IMR-90 (cell line): ENCODE measurements around the gene DALRD3. TPM values are rescaled to one million over a fixed set of nuclear protein-coding genes. Genes with fewer than 3 reads are reported as not detected.

ENCODE experiments used
- ATAC-seq: fragments of 200-7000 bp; cut with Tn5 transposase; 2 replicates; pipeline ENCODE4 v1.9.1; 2020; ENCODE audit warnings: low read depth, mild to moderate bottlenecking, moderate library complexity
- BruUV-seq: library from RNA; stranded (reverse); fragments of 400-500 nt; replicated peaks from 2 replicates; lab custom pipeline; 2021; lab: Mats Ljungman, UMichigan
- CTCF ChIA-PET: fragments of 300-600 bp; formaldehyde crosslinking; extraction: SDS; loops from one replicate; lab custom pipeline; 2021; ENCODE audit warnings: antibody characterized with exemption; lab: Yijun Ruan, JAX
- POLR2A ChIA-PET: fragments of 300-600 bp; sonication (Branson Sonifier 250); formaldehyde crosslinking; loops from one replicate; lab custom pipeline; 2022; ENCODE audit warnings: antibody characterized with exemption; ENCODE audit not compliant: unreplicated experiment; lab: Charles Lee
- DNase-seq: peaks from one replicate; pipeline ENCODE4 v3.0.0; 2013
- H2AFZ ChIP-seq: replicated peaks from 2 replicates; pipeline ENCODE3; 2013; ENCODE audit warnings: low read length, mild to moderate bottlenecking; ENCODE audit not compliant: poor library complexity
- H2AK5ac ChIP-seq: 2 replicates; pipeline ENCODE4 v1.6.1; 2013; ENCODE audit warnings: low read depth, low read length, inconsistent platforms
- H2AK9ac ChIP-seq: replicated peaks from 2 replicates; pipeline ENCODE3; 2013; ENCODE audit warnings: mild to moderate bottlenecking, low read depth, low read length, moderate library complexity; ENCODE audit not compliant: poor library complexity
- H2BK120ac ChIP-seq: 2 replicates; pipeline ENCODE4 v1.6.1; 2013; ENCODE audit warnings: low read depth, low read length, inconsistent platforms
- H2BK15ac ChIP-seq: 3 replicates; pipeline ENCODE4 v1.6.1; 2013; ENCODE audit warnings: low read depth, low read length, inconsistent platforms
- H2BK20ac ChIP-seq: 2 replicates; pipeline ENCODE4 v1.6.1; 2013; ENCODE audit warnings: low read depth, mild to moderate bottlenecking, inconsistent platforms, low read length, moderate library complexity
- H2BK5ac ChIP-seq: 2 replicates; pipeline ENCODE4 v1.6.1; 2013; ENCODE audit warnings: mild to moderate bottlenecking, low read depth, low read length, inconsistent platforms; ENCODE audit not compliant: poor library complexity, severe bottlenecking
- H3K14ac ChIP-seq: replicated peaks from 2 replicates; pipeline ENCODE4 v1.6.1; 2013; ENCODE audit warnings: low read depth, low read length, inconsistent platforms
- H3K18ac ChIP-seq: 2 replicates; pipeline ENCODE4 v1.6.1; 2013; ENCODE audit warnings: low read depth, low read length, control low read depth
- H3K23ac ChIP-seq: 2 replicates; pipeline ENCODE4 v1.6.1; 2013; ENCODE audit warnings: low read depth, low read length, inconsistent platforms
- H3K27ac ChIP-seq: 2 replicates; pipeline ENCODE4 v1.5.1; 2013; ENCODE audit warnings: mild to moderate bottlenecking, control low read depth, low read length; ENCODE audit not compliant: insufficient read depth
- H3K27me3 ChIP-seq: 2 replicates; pipeline ENCODE4 v1.6.1; 2013; ENCODE audit warnings: low read length; ENCODE audit not compliant: control insufficient read depth, insufficient read depth
- H3K36me3 ChIP-seq: 2 replicates; pipeline ENCODE4 v1.6.1; 2013; ENCODE audit warnings: low read length, mixed read lengths; ENCODE audit not compliant: control insufficient read depth, insufficient read depth
- H3K4ac ChIP-seq: 2 replicates; pipeline ENCODE4 v1.6.1; 2013; ENCODE audit warnings: low read depth, low read length, inconsistent platforms
- H3K4me1 ChIP-seq: 2 replicates; pipeline ENCODE4 v1.6.1; 2013; ENCODE audit warnings: low read length, mixed read lengths; ENCODE audit not compliant: control insufficient read depth, insufficient read depth
- H3K4me2 ChIP-seq: 2 replicates; pipeline ENCODE4 v1.6.1; 2013; ENCODE audit warnings: low read depth, mild to moderate bottlenecking, control low read depth, low read length, moderate library complexity
- H3K4me3 ChIP-seq: 2 replicates; pipeline ENCODE4 v1.5.1; 2013; ENCODE audit warnings: low read depth, mild to moderate bottlenecking, control low read depth, low read length, moderate library complexity; ENCODE audit not compliant: insufficient read depth
- H3K56ac ChIP-seq: 2 replicates; pipeline ENCODE4 v1.6.1; 2013; ENCODE audit warnings: low read length, inconsistent platforms; ENCODE audit not compliant: insufficient read depth; ENCODE audit errors: extremely low read depth
- H3K79me1 ChIP-seq, 2 experiments: 2 replicates each; pipeline ENCODE4 v1.6.1; 2013; ENCODE audit warnings: low read length in 2 of 2, inconsistent platforms in 1 of 2, low read depth in 1 of 2
- H3K9ac ChIP-seq: 2 replicates; pipeline ENCODE4 v1.6.1; 2013; ENCODE audit warnings: low read depth, low read length, control low read depth
- H3K9me1 ChIP-seq: 2 replicates; pipeline ENCODE4 v1.6.1; 2013; ENCODE audit warnings: low read length, inconsistent platforms; ENCODE audit not compliant: insufficient read depth
- H3K9me3 ChIP-seq: 2 replicates; pipeline ENCODE4 v1.6.1; 2013; ENCODE audit warnings: low read length; ENCODE audit not compliant: control insufficient read depth, insufficient read depth
- H4K20me1 ChIP-seq: 2 replicates; pipeline ENCODE4 v1.6.1; 2013; ENCODE audit warnings: low read length, inconsistent platforms; ENCODE audit not compliant: insufficient read depth
- H4K5ac ChIP-seq: 2 replicates; pipeline ENCODE4 v1.6.1; 2013; ENCODE audit warnings: mild to moderate bottlenecking, low read depth, low read length, control low read depth
- H4K8ac ChIP-seq, 2 experiments: 2 replicates each; pipeline ENCODE4 v1.6.1; 2013; ENCODE audit warnings: low read depth in 2 of 2, low read length in 2 of 2, control low read depth in 1 of 2, inconsistent platforms in 1 of 2
- H4K91ac ChIP-seq: 2 replicates; pipeline ENCODE4 v1.6.1; 2013; ENCODE audit warnings: low read depth, low read length, inconsistent platforms; ENCODE audit not compliant: insufficient read depth
- BHLHE40 ChIP-seq: fragments of 150-350 bp; IDR thresholded peaks from 2 replicates; pipeline ENCODE4 v1.6.1; 2016; ENCODE audit warnings: mild to moderate bottlenecking, low read depth, low read length
- CEBPB ChIP-seq: IDR thresholded peaks from 2 replicates; pipeline ENCODE4 v1.6.1; 2012; ENCODE audit warnings: low read depth, low read length, improper control_type of control experiment
- CHD1 ChIP-seq: IDR thresholded peaks from 2 replicates; pipeline ENCODE4 v1.6.1; 2012; ENCODE audit warnings: low read depth, low read length, improper control_type of control experiment
- FOS ChIP-seq: fragments of 150-350 bp; IDR thresholded peaks from 2 replicates; pipeline ENCODE4 v1.6.1; 2016; ENCODE audit warnings: low read depth, low read length
- MAFK ChIP-seq: IDR thresholded peaks from 2 replicates; pipeline ENCODE4 v1.6.1; 2012; ENCODE audit warnings: low read depth, low read length, improper control_type of control experiment
- MAZ ChIP-seq: IDR thresholded peaks from 2 replicates; pipeline ENCODE4 v1.6.1; 2012; ENCODE audit warnings: low read depth, mild to moderate bottlenecking, low read length, improper control_type of control experiment, moderate library complexity, borderline replicate concordance
- MXI1 ChIP-seq: IDR thresholded peaks from 2 replicates; pipeline ENCODE4 v1.6.1; 2012; ENCODE audit warnings: low read depth, mild to moderate bottlenecking, low read length, moderate library complexity, borderline replicate concordance
- NFE2L2 ChIP-seq: fragments of 150-350 bp; IDR thresholded peaks from 2 replicates; pipeline ENCODE4 v1.6.1; 2016; ENCODE audit warnings: low read depth, mild to moderate bottlenecking, low read length
- POLR2A ChIP-seq: IDR thresholded peaks from 2 replicates; pipeline ENCODE4 v1.6.1; 2012; ENCODE audit warnings: mild to moderate bottlenecking, low read depth, low read length
- RAD21 ChIP-seq: IDR thresholded peaks from 2 replicates; pipeline ENCODE4 v1.6.1; 2012; ENCODE audit warnings: low read length, improper control_type of control experiment
- RCOR1 ChIP-seq: IDR thresholded peaks from 2 replicates; pipeline ENCODE4 v1.6.1; 2012; ENCODE audit warnings: mild to moderate bottlenecking, low read length, improper control_type of control experiment; ENCODE audit not compliant: insufficient replicate concordance
- RFX5 ChIP-seq: IDR thresholded peaks from 2 replicates; pipeline ENCODE4 v1.8.0; 2012; ENCODE audit warnings: low read depth, mild to moderate bottlenecking, low read length, moderate library complexity
- SMC3 ChIP-seq: fragments of 150-350 bp; IDR thresholded peaks from 2 replicates; pipeline ENCODE4 v1.6.1; 2016; ENCODE audit warnings: low read depth, mild to moderate bottlenecking, antibody characterized with exemption, low read length, moderate library complexity
- WGBS, 2 experiments: methylation state at CpG; one replicate each; pipeline versions ENCODE4 v1.1.5 to v1.1.7; 2013; ENCODE audit warnings: missing lambda C conversion rate in 2 of 2; ENCODE audit not compliant: insufficient read length in 1 of 2; ENCODE audit errors: extremely low coverage in 2 of 2; 5-methylcytosine and 5-hydroxymethylcytosine counted together
- dilution Hi-C: fragments of 300-500 bp; cut with HindIII; formaldehyde crosslinking; loops from one replicate; pipeline ENCODE4 v1.14.3; 2018; ENCODE audit warnings: low sequenced_read_pairs; ENCODE audit not compliant: unreplicated experiment
- in situ Hi-C: fragments of 300-500 bp; cut with MboI; formaldehyde crosslinking; loops from 3 replicates; pipeline ENCODE4 v1.14.3; 2019; ENCODE audit warnings: low sequenced_read_pairs, inconsistent platforms, mixed read lengths
- intact Hi-C: fragments of 100-400 bp; cut with micrococcal nuclease; formaldehyde crosslinking; loops from 2 replicates; pipeline ENCODE4 v1.10.0; 2022
- polyA plus RNA-seq, 3 experiments: library from polyadenylated mRNA; depleted of rRNA; stranded (reverse); fragments of >200 nt; gene quantifications; 2 replicates each; pipeline ENCODE4 v1.2.3, GENCODE V29; 2012; ENCODE audit warnings: low replicate concordance in 1 of 3
- total RNA-seq: library from RNA; depleted of rRNA; stranded (reverse); fragments of >200 nt; gene quantifications from 2 replicates; pipeline ENCODE4 v1.2.3, GENCODE V29; 2012
- TF ChIP-seq, protein P1 (sequence below): conservative IDR thresholded peaks from 2 replicates; pipeline ENCODE4 v1.5.1; 2012; ENCODE audit warnings: mild to moderate bottlenecking, low read depth, low read length, improper control_type of control experiment
- TF ChIP-seq, protein P2 (sequence below): fragments of 150-350 bp; IDR thresholded peaks from 2 replicates; pipeline ENCODE4 v1.6.1; 2017; ENCODE audit warnings: mild to moderate bottlenecking, antibody characterized with exemption, low read length, low read depth
- TF ChIP-seq, protein P3 (sequence below): fragments of 150-350 bp; IDR thresholded peaks from 2 replicates; pipeline ENCODE4 v1.6.1; 2016; ENCODE audit warnings: low read depth, mild to moderate bottlenecking, low read length, moderate library complexity, borderline replicate concordance

Gene DALRD3
- total and polyA plus RNA-seq, 2 of the 4 experiments (the other 2 are of a cell fraction) = 27.8 to 42.2 TPM

DNA sequence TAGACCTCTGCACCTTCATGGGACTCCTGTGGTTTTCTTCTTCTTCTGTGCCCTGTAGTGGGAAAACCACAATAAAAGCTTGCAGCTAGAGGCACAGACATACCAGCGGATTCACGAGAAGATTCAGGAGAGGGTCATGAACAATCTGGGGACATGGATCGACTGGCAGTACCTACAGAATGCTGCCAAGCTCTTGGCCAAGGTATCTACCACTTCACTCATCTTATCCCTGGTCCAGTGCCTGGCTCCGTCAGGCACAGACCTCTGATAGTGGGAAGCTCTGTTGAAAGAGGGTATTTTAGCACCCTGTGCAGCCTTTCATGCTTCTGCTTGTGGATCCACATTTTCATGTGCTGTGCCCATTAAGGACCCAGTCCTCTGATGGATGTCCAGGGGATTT, 38.1 kb downstream of the DALRD3 start:
- Histone ChIP-seq H3K27me3 (no peaks in the 10 kb centered on the region), H2AFZ (no peak overlapping the region), H3K79me1 (peaks cover 21 to 25% of the 10 kb centered on the region in 2 experiments; a peak in 3 of 4 replicates), H3K9me1 (peaks cover 5% of the 10 kb centered on the region; the same call in 1 of the 2 replicates), H2AK9ac (no peak overlapping the region), H3K27ac (no peak overlapping the region), H3K4me2 (no peak overlapping the region), H3K4me1 (no peaks in the 10 kb centered on the region), H3K18ac (no peak overlapping the region), H2BK20ac (no peak overlapping the region), H3K9me3 (no peaks in the 10 kb centered on the region), H2BK5ac (no peak overlapping the region), H3K4ac (no peak overlapping the region), H3K14ac (no peak overlapping the region), H4K20me1 (no peaks in the 10 kb centered on the region), H3K4me3 (no peak overlapping the region), H4K5ac (no peak overlapping the region), H4K8ac (no peak overlapping the region), H2BK120ac (no peak overlapping the region), H3K23ac (no peak overlapping the region), H2BK15ac (no peak overlapping the region), H3K9ac (no peak overlapping the region), H2AK5ac (no peak overlapping the region), H3K56ac (no peak overlapping the region), H4K91ac (no peak overlapping the region), H3K36me3 (peaks cover 69% of the 10 kb centered on the region)
- DNase-seq (no peak), ATAC-seq (no peak)
- intact Hi-C loops = no loop called here
- TF ChIP-seq NFE2L2 = no peak
- TF ChIP-seq RAD21 = no peak
- TF ChIP-seq BHLHE40 = no peak
- TF ChIP-seq, protein P1, sequence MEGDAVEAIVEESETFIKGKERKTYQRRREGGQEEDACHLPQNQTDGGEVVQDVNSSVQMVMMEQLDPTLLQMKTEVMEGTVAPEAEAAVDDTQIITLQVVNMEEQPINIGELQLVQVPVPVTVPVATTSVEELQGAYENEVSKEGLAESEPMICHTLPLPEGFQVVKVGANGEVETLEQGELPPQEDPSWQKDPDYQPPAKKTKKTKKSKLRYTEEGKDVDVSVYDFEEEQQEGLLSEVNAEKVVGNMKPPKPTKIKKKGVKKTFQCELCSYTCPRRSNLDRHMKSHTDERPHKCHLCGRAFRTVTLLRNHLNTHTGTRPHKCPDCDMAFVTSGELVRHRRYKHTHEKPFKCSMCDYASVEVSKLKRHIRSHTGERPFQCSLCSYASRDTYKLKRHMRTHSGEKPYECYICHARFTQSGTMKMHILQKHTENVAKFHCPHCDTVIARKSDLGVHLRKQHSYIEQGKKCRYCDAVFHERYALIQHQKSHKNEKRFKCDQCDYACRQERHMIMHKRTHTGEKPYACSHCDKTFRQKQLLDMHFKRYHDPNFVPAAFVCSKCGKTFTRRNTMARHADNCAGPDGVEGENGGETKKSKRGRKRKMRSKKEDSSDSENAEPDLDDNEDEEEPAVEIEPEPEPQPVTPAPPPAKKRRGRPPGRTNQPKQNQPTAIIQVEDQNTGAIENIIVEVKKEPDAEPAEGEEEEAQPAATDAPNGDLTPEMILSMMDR = no peak
- TF ChIP-seq, protein P2, sequence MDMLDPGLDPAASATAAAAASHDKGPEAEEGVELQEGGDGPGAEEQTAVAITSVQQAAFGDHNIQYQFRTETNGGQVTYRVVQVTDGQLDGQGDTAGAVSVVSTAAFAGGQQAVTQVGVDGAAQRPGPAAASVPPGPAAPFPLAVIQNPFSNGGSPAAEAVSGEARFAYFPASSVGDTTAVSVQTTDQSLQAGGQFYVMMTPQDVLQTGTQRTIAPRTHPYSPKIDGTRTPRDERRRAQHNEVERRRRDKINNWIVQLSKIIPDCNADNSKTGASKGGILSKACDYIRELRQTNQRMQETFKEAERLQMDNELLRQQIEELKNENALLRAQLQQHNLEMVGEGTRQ = no peak
- no peak for TF ChIP-seq FOS
- no peak for TF ChIP-seq POLR2A
- no peak for TF ChIP-seq CHD1
- TF ChIP-seq SMC3 = no peak
- TF ChIP-seq MAZ = no peak
- no peak for TF ChIP-seq RCOR1
- TF ChIP-seq MXI1 = no peak
- TF ChIP-seq, protein P3, sequence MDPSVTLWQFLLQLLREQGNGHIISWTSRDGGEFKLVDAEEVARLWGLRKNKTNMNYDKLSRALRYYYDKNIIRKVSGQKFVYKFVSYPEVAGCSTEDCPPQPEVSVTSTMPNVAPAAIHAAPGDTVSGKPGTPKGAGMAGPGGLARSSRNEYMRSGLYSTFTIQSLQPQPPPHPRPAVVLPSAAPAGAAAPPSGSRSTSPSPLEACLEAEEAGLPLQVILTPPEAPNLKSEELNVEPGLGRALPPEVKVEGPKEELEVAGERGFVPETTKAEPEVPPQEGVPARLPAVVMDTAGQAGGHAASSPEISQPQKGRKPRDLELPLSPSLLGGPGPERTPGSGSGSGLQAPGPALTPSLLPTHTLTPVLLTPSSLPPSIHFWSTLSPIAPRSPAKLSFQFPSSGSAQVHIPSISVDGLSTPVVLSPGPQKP = no peak
- no peak for TF ChIP-seq CEBPB
- TF ChIP-seq MAFK = no peak
- TF ChIP-seq RFX5 = no peak
- POLR2A ChIA-PET = interaction anchor here (0.5 kb wide), 1 partner anchor 8 kb away, joined by 9 read pairs; no protein-coding TSS in a partner anchor
- WGBS, 2 experiments = no CpG with 5 or more reads among the region's 4 CpGs
- BruUV-seq = no TSS peak
- CTCF ChIA-PET = no interaction called here
- dilution Hi-C loops = no loop called here
- in situ Hi-C loops = no loop called here
